ENCODE results near the gene SSTR5.

The SSTR5 gene

DNA sequence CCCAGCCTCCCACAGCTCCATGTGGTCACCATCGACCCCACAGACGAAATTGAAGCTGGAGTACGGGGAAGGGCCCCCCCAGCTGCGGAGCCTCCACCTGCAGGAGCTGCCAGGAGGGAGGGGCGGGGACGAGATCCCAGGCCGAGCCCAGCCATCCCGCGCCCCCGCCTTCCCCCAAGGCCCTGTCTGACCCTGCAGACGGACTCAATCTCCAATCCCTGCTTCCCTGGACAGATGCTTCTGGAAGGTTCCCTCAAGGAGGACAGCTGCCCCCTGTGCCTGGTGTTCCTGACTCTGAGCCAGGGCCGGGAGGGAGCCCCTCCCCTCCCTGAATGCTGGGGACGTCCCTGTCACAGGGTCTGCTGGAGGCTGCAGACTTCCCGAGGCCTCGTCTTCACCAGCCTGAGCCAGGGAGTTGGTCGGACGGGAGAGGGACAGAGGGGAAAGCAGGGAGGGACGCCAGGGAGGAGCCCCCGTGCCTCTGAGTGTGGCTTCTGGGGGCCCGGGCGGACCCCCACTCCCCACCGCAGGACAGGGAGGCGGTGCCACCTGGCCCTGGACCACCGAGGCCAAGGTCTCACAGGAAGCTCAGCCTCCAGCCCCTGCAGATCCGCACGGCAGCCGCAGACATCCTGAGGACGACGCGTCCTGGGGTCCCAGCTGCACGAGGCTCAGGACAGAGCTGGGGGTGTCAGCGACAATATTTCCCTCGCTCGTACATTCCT, 44.8 kb downstream of the SSTR5 start:
- FAIRE-seq (no peak), DNase-seq (ENCODE audit: insufficient read length) (no peak)
- TF ChIP-seq POLR2AphosphoS5 (IDR thresholded peaks at IDR 0.05; ENCODE audit: low read depth, low read length) (no peak), POLR2A (IDR thresholded peaks at IDR 0.05; ENCODE audit: low read depth, low read length) (no peak), TAF1 (IDR thresholded peaks at IDR 0.05; ENCODE audit: borderline replicate concordance, low read depth, low read length) (no peak)

DNA sequence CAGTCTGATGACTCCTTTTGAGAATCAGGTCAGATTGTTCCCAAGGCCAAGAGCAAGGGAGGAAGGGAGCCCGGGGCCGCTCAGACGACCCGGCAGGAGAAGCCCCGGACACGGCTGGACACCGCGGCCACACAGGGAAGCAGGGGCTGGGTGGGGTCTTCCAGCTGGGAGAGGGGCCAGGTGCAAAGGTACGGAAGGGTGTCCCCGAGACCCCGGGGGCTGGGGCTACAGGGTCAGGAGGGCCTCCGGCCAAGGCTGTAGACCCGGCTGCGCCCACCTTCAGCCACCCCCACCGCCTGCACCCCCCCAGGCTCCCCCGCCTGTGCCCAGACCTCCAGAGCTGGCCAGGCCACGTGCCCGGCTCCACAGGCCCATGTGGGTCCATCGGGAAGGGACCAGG, 45.4 kb downstream of the SSTR5 start:
- no peak for TF ChIP-seq TAF1 (IDR thresholded peaks at IDR 0.05; ENCODE audit: borderline replicate concordance, low read depth, low read length)
- TF ChIP-seq POLR2AphosphoS5 (IDR thresholded peaks at IDR 0.05; ENCODE audit: low read depth, low read length): no peak
- no peak for TF ChIP-seq POLR2A (IDR thresholded peaks at IDR 0.05; ENCODE audit: low read depth, low read length)
- no peak for FAIRE-seq
- no peak for DNase-seq (ENCODE audit: insufficient read length)

DNA sequence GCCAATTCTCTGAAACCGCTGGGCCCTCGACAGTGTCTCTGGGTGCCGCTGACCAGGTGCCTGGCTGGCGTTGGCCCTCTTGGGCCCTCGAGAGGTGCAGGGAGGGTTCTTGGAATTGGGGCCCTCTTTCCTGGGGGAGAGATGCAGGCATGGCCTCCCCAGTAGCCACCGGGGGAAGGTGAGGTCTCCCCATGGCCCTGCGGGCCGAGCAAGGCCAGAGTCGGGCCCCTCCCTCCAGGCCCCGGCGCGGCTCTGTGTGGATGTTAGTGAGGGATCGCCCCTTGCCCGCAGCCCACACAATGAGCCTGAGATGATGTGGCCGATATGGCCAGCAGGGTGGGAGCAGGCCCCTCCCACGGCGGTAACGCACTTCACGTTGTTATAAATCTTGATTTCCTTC, 46.6 kb downstream of the SSTR5 start:
- no peak for FAIRE-seq
- TF ChIP-seq POLR2AphosphoS5 (IDR thresholded peaks at IDR 0.05; ENCODE audit: low read depth, low read length) (no peak), POLR2A (IDR thresholded peaks at IDR 0.05; ENCODE audit: low read depth, low read length) (no peak), TAF1 (IDR thresholded peaks at IDR 0.05; ENCODE audit: borderline replicate concordance, low read depth, low read length) (no peak)

DNA sequence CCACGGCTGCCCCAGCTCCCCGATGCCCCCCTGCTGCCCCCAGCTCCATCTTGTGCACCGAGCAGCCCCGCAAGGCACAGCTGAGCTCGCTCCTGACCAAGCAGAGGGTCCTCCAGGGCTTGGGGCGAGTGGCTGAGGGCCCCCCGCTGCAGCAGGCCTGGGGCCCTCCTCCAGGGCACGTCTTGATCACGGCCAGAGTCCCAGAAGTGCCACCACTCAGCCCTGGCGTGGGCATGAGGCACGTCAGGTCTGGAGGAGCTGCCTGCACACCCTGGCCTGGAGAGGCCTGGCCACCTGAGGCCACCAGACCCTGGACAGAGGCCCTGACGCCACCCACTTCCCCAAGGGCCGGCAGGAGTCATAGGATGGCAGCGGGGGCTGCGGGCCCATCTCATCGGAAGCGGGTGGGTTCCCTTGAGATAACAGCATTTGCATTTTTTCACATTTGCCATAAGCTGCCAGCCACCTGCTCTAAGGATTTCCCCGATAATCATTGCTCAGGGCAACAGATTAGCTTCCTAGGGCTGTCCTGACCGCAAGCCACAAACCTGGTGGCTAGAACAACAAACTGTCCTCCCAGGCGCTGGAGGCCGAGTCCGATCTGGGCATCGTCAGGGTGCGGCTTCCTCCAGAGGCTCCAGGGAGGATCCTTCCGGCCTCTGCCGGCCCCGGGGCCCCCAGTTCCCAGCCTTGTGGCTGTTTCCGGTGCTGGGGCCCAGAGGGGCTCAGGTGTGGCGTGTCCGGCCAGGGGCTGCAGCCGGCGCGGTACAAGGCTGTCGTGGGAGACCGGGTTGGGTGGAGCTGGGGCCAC, 47.4 kb downstream of the SSTR5 start:
- TF ChIP-seq TAF1 (IDR thresholded peaks at IDR 0.05; ENCODE audit: borderline replicate concordance, low read depth, low read length) (no peak), POLR2AphosphoS5 (IDR thresholded peaks at IDR 0.05; ENCODE audit: low read depth, low read length) (no peak)
- DNase-seq (ENCODE audit: insufficient read length): no peak
- FAIRE-seq: no peak

More for the DNA sequence above, 46.6 kb downstream of the SSTR5 start:
- no peak for DNase-seq (ENCODE audit: insufficient read length)

DNA sequence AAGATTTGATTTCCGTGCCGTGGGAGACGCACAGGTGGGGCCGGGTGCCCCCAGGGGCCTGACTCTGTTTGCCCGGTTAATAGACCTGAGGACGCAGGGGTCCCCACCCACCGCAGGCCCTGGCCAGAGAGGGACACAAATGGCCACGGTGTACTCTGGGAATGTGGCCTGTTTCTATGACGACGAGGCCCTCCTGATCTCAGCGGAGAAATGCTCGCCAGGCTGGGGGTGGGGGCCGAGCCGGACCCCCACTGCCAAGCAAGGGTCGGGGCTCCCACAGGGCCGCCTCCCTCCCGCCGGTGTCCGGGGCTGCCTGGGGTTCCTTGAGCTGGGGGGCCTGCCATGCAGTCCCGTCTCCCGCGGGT, 48.0 kb downstream of the SSTR5 start:
- no peak for FAIRE-seq
- no peak for DNase-seq (ENCODE audit: insufficient read length)
- no peak for TF ChIP-seq TAF1 (IDR thresholded peaks at IDR 0.05; ENCODE audit: borderline replicate concordance, low read depth, low read length)
- no peak for TF ChIP-seq POLR2AphosphoS5 (IDR thresholded peaks at IDR 0.05; ENCODE audit: low read depth, low read length)
- TF ChIP-seq POLR2A (IDR thresholded peaks at IDR 0.05; ENCODE audit: low read depth, low read length): no peak

DNA sequence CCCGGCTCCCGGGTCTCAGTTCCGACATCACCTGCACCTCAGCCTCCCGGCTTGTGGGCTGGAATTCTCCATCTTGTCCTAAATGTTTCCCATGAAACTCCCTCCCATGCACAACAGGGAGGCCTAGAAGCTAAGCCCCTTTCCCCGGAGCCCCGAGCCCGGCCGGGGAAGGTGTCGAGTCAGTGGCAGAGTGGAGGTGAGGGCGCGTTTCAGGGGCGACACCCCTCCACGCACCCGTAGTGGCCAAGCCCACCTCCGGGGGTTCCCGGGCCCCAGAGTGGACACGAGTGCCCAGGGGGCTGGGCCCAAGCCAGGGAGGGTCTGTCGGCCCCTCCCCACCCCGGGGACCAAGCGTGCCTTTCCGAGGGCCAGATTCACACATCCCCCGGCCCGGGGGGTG, 48.5 kb downstream of the SSTR5 start:
- no peak for TF ChIP-seq POLR2AphosphoS5 (IDR thresholded peaks at IDR 0.05; ENCODE audit: low read depth, low read length)
- TF ChIP-seq TAF1 (IDR thresholded peaks at IDR 0.05; ENCODE audit: borderline replicate concordance, low read depth, low read length): no peak
- TF ChIP-seq POLR2A (IDR thresholded peaks at IDR 0.05; ENCODE audit: low read depth, low read length): no peak
- no peak for DNase-seq (ENCODE audit: insufficient read length)
- no peak for FAIRE-seq

DNA sequence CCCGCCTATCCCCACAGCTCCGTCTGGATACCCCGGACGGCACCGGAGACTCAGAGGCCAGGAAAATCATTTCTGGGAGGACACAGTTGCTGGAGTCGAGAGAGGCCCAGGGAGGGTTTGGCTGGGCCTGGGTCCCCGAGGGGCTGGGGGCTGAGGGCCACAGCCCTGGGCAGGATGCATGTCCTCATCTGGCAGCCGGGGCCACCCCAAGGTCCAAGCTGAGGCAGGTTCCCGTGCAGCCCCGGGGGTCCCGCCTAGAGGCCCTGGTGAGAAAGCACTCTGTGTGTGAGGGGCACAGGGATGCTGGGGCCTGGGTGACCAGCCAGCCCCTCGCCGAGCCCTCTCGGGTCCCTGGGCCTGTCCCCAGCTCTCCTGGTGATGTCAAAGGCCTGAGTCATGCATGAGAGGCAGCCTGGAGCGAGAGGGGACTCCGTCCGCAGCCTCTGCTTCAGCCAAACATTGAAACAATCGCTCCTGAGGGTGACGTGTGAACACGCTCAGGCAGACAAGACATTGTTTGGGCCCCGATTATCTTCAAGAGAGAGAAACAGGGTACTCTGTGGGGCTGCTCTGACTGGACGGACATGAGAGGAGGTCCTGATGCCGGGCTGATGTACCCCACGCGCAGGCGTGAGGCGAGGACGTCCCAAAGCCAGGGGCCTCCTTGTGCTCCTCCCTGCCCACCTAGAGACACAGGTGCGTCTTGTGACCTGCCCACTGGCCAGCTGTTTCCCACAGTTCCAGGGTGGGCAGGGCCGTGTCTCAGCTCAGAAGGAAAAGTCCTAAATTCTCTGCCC, 49.3 kb downstream of the SSTR5 start:
- no peak for TF ChIP-seq TAF1 (IDR thresholded peaks at IDR 0.05; ENCODE audit: borderline replicate concordance, low read depth, low read length)
- TF ChIP-seq POLR2A (IDR thresholded peaks at IDR 0.05; ENCODE audit: low read depth, low read length): no peak
- TF ChIP-seq POLR2AphosphoS5 (IDR thresholded peaks at IDR 0.05; ENCODE audit: low read depth, low read length): no peak
- FAIRE-seq (no peak), DNase-seq (ENCODE audit: insufficient read length) (no peak)

DNA sequence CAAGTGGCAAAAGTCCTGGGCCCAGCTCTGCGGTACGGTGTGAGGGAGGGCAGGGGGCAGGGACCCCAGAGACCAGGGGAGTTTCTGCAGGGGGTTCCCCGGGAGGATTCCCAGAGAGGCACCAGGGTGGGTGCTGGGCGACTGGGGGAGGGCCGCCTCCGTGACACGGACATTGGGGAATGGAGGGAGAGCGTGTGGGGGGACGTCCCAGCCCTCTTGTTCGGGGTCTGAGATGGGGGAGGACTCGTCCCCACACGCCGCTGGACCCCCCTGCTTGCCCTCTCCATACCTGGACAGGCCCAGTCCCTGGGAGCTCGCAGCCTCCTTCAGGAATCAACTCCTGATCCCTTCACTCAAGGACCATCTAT, 49.8 kb downstream of the SSTR5 start:
- no peak for FAIRE-seq
- TF ChIP-seq POLR2A (IDR thresholded peaks at IDR 0.05; ENCODE audit: low read depth, low read length) (no peak), POLR2AphosphoS5 (IDR thresholded peaks at IDR 0.05; ENCODE audit: low read depth, low read length) (no peak), TAF1 (IDR thresholded peaks at IDR 0.05; ENCODE audit: borderline replicate concordance, low read depth, low read length) (no peak)

DNA sequence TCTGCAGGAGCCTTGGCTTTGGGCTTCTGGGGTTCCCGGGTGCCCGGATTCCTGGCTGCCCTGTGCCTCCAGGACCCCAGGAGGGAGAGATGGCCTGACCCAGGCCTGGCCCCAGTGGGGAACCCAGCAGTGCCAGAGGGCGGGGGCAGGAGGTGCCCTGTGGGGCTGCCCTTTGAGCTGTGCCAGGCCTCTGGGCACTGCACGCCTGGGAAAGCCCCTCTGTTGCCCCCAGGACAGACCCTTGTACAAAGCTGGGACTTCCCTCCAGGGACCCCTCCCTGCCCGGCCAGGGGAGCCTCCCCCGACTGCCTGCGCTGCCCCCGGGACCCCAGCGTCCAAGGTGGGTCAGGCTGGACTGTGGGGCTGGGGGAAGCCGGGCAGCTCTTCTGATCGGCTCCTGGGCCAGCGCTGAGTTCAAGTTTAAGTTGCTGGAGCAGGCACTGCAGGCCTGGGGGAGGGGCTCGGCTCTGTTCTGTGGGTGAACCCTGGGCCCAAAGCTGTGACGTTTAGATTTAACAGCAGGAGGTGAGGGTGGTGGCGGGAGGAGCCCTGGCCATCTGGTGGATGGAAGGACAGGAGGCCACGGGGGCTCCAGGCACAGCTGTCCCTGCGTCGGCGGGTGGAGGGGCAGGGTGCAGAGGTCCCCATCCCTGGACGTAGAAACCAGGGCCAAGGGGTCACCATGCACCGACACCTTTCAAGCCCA, 51.1 kb downstream of the SSTR5 start:
- TF ChIP-seq TAF1 (IDR thresholded peaks at IDR 0.05; ENCODE audit: borderline replicate concordance, low read depth, low read length) (no peak), POLR2A (IDR thresholded peaks at IDR 0.05; ENCODE audit: low read depth, low read length) (no peak), POLR2AphosphoS5 (IDR thresholded peaks at IDR 0.05; ENCODE audit: low read depth, low read length) (no peak)
- DNase-seq (ENCODE audit: insufficient read length) (no peak), FAIRE-seq (no peak)

More for the DNA sequence above, 49.8 kb downstream of the SSTR5 start:
- DNase-seq (ENCODE audit: insufficient read length): no peak

DNA sequence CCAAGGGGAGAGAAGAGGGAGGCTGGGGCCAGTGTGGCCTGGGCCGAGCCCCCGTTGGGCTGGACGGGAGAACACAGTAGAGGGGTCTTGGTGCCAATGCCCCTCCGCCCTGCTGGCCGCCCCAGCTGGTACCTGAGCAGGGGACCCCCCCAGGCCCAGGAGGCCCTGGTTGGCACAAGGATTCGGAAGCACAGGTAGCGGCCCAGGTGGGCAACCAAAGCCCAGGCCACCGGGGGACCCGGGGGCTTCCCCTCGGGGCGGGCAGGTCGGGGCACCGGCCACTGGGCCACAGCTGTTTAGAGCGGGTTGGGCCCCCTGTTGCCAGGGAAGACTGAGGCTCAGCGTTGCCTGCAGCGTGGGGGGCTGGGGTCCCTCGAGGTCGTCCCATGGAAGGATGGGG, 51.7 kb downstream of the SSTR5 start:
- DNase-seq (ENCODE audit: insufficient read length) (no peak), FAIRE-seq (no peak)
- TF ChIP-seq POLR2AphosphoS5 (IDR thresholded peaks at IDR 0.05; ENCODE audit: low read depth, low read length) (no peak), POLR2A (IDR thresholded peaks at IDR 0.05; ENCODE audit: low read depth, low read length) (no peak), TAF1 (IDR thresholded peaks at IDR 0.05; ENCODE audit: borderline replicate concordance, low read depth, low read length) (no peak)

DNA sequence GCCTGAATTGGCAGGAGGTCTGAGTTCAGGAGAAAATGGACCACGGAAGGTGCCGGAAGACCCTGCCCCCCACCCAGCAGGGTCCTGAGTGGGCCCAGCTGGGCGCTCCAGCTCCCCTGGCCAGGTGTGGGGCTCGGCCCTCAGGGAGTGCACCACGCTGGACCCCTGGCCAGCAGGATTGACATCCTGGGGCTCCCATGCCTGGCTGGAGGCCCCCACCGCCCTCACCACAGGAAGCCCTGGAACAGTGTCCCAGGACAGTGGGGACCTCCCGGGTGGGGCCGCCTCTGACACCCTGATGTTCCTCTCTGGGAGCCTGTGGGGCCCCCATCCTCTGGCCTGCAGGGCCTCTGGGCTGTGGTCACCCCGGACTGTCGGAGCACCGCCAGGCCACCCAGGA, 52.2 kb downstream of the SSTR5 start:
- TF ChIP-seq POLR2AphosphoS5 (IDR thresholded peaks at IDR 0.05; ENCODE audit: low read depth, low read length) (no peak), POLR2A (IDR thresholded peaks at IDR 0.05; ENCODE audit: low read depth, low read length) (no peak), TAF1 (IDR thresholded peaks at IDR 0.05; ENCODE audit: borderline replicate concordance, low read depth, low read length) (no peak)
- FAIRE-seq (no peak), DNase-seq (ENCODE audit: insufficient read length) (no peak)
